Caco-2 (cell line): Measurements from ENCODE around the gene ZNF469. TPM values are rescaled to one million over a fixed set of nuclear protein-coding genes. Genes with fewer than 3 reads are reported as not detected.

Experiments
- BruUV-seq: library from RNA; stranded (reverse); fragments of 400-500 nt; replicated peaks from 2 replicates; lab custom pipeline; 2021; lab: Mats Ljungman, UMichigan
- CTCF ChIA-PET: fragments of 300-600 bp; sonication (Branson Sonifier 250); formaldehyde crosslinking; loops from one replicate; lab custom pipeline; 2022; ENCODE audit warnings: antibody characterized with exemption; lab: Charles Lee
- POLR2A ChIA-PET: fragments of 300-600 bp; sonication (Branson Sonifier 250); formaldehyde crosslinking; loops from one replicate; lab custom pipeline; 2022; ENCODE audit warnings: antibody characterized with exemption; lab: Charles Lee
- DNase-seq, 2 experiments: peaks; one replicate each; pipeline versions ENCODE4 v3.0.0 to v3.0.0-alpha.2; 2020 to 2022
- H3K27me3 ChIP-seq: replicated peaks from 2 replicates; pipeline ENCODE4 v1.6.0; 2011; ENCODE audit warnings: low read length; ENCODE audit not compliant: control insufficient read depth, insufficient read depth
- H3K36me3 ChIP-seq: 2 replicates; pipeline ENCODE4 v1.5.1; 2011; ENCODE audit warnings: low read length; ENCODE audit not compliant: control insufficient read depth, insufficient read depth
- H3K4me1 ChIP-seq: fragments of 250-450 bp; sonication (Bioruptor Pico); 2 replicates; pipeline ENCODE4 v1.5.1; 2020; ENCODE audit warnings: mild to moderate bottlenecking
- H3K4me3 ChIP-seq: 2 replicates; pipeline ENCODE4 v1.5.1; 2011; ENCODE audit warnings: low read depth, mild to moderate bottlenecking, control low read depth, low read length
- H3K9me3 ChIP-seq: fragments of 250-450 bp; sonication (Bioruptor Pico); 2 replicates; pipeline ENCODE4 v1.5.1; 2020; ENCODE audit warnings: mild to moderate bottlenecking, moderate library complexity
- H3K27ac Mint-ChIP-seq: one replicate; pipeline ENCODE4 v1.8.0; 2022; ENCODE audit warnings: mixed read lengths; ENCODE audit not compliant: unreplicated experiment
- H3K27me3 Mint-ChIP-seq: one replicate; pipeline ENCODE4 v1.8.0; 2022; ENCODE audit warnings: mixed read lengths; ENCODE audit not compliant: insufficient read depth, unreplicated experiment
- H3K36me3 Mint-ChIP-seq: one replicate; pipeline ENCODE4 v1.8.0; 2022; ENCODE audit warnings: mild to moderate bottlenecking, mixed read lengths; ENCODE audit not compliant: insufficient read depth, unreplicated experiment
- H3K4me1 Mint-ChIP-seq: one replicate; pipeline ENCODE4 v1.8.0; 2022; ENCODE audit warnings: low read depth, mixed read lengths; ENCODE audit not compliant: unreplicated experiment
- H3K4me3 Mint-ChIP-seq: one replicate; pipeline ENCODE4 v1.8.0; 2022; ENCODE audit warnings: mild to moderate bottlenecking, moderate library complexity, mixed read lengths; ENCODE audit not compliant: unreplicated experiment
- H3K9me3 Mint-ChIP-seq: one replicate; pipeline ENCODE4 v1.8.0; 2022; ENCODE audit warnings: mixed read lengths; ENCODE audit not compliant: unreplicated experiment
- CTCF ChIP-seq, 2 experiments: fragments of 200-600 bp in 1 of 2; IDR thresholded peaks; 1 replicate in 1 of 2; 2 replicates in 1 of 2; pipeline versions ENCODE4 v1.5.1 to v1.8.0; 2011 to 2022; ENCODE audit warnings: antibody characterized with exemption in 1 of 2, control low read depth in 1 of 2, inconsistent platforms in 1 of 2, low read depth in 1 of 2, low read length in 1 of 2, mild to moderate bottlenecking in 1 of 2, moderate library complexity in 1 of 2; ENCODE audit not compliant: insufficient read depth in 1 of 2, severe bottlenecking in 1 of 2, unreplicated experiment in 1 of 2
- intact Hi-C: fragments of 100-400 bp; cut with micrococcal nuclease; formaldehyde crosslinking; loops from one replicate; pipeline ENCODE4 v1.10.0; 2022; ENCODE audit not compliant: unreplicated experiment
- total RNA-seq: library from RNA; stranded (reverse); gene quantifications from 2 replicates; pipeline ENCODE4 v1.2.3, GENCODE V29; 2022

The ZNF469 gene
- total RNA-seq, 1 experiment from 2014 or later: 0.07 TPM

- Histone ChIP-seq H3K27me3 (no peaks in the 10 kb centered on the region), H3K4me1 (no peaks in the 10 kb centered on the region), H3K36me3 (no peaks in the 10 kb centered on the region), H3K9me3 (no peaks in the 10 kb centered on the region), H3K4me3 (no peak overlapping the region)
- CTCF ChIA-PET: interaction anchor here (0.7 kb wide), 1 partner anchor 23 kb away, joined by 4 read pairs; the partner anchor contains the start of gene ZNF469
- no TSS peak for BruUV-seq
- Mint-ChIP-seq H3K4me1 (no peaks in the 10 kb centered on the region), H3K36me3 (no peaks in the 10 kb centered on the region), H3K27me3 (no peaks in the 10 kb centered on the region), H3K4me3 (no peak overlapping the region), H3K9me3 (no peaks in the 10 kb centered on the region), H3K27ac (no peak overlapping the region)
- intact Hi-C loops: no loop called here
- TF ChIP-seq CTCF (IDR thresholded peaks at IDR 0.05; ENCODE audit: insufficient read depth in 1 of 2, low read depth in 1 of 2, low read length in 1 of 2, severe bottlenecking in 1 of 2, unreplicated experiment in 1 of 2): peak; percentile 34 to 42
- DNase-seq: no peak
- POLR2A ChIA-PET: no interaction called here
These were observed 23.6 kb downstream of the ZNF469 start for GRCh38 chr16:88406096-88407041.

DNA sequence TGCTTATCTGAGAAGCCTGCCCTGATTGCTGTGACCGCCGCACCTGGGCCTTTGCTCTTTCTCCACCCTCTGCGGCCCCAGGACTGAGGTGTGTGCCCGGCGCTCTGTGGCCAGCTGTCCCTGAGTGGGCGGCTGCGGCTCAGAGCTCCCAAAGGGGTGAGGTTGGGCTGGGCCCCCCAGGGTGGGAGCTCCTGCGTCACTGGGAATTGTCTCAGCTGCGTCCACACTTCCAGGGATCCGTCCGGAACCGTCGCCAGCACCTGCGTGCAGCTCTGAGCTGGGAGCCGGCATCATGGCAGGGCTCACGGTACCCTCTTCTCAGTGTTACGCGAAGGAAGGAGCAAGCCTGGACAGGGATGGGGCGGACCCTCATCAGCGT is 24.3 kb downstream of the ZNF469 start:
- no peaks in the 10 kb centered on the region for H3K36me3 Mint-ChIP-seq
- H3K27me3 ChIP-seq: no peaks in the 10 kb centered on the region
- H3K4me3 ChIP-seq: no peak overlapping the region
- no TSS peak for BruUV-seq
- ChIA-PET CTCF (interaction anchor here (0.7 kb wide), 1 partner anchor 24 kb away, joined by 4 read pairs; the partner anchor contains the start of gene ZNF469), POLR2A (no interaction called here)
- no peaks in the 10 kb centered on the region for H3K36me3 ChIP-seq
- intact Hi-C loops: no loop called here
- no peak for DNase-seq
- no peaks in the 10 kb centered on the region for H3K9me3 Mint-ChIP-seq
- no peaks in the 10 kb centered on the region for H3K9me3 ChIP-seq
- H3K4me1 Mint-ChIP-seq: no peaks in the 10 kb centered on the region
- TF ChIP-seq CTCF (IDR thresholded peaks at IDR 0.05; ENCODE audit: insufficient read depth in 1 of 2, low read depth in 1 of 2, low read length in 1 of 2, severe bottlenecking in 1 of 2, unreplicated experiment in 1 of 2): no peak
- H3K4me3 Mint-ChIP-seq: no peak overlapping the region
- H3K27ac Mint-ChIP-seq: no peak overlapping the region
- H3K4me1 ChIP-seq: no peaks in the 10 kb centered on the region
- no peaks in the 10 kb centered on the region for H3K27me3 Mint-ChIP-seq

DNA sequence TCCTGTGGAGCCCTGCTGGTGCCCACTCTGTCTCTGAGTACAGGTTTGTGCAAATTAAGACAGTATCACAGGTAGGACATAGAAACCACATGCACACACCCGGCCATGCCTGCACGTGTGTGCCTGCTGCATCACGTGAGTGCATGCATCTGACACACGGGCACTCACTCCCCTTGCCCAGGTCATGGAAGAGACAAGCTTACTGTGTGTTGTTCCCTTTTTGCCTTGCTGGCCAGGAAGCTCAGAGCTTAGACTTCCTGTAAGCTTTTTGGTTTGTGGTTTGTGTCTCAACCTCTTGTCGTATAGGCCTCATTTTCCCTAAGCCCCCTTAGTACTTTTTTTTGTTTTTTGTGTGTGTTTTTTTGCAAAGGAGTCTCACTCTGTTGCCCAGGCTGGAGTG is 25.0 kb downstream of the ZNF469 start:
- POLR2A ChIA-PET: no interaction called here
- H3K4me1 ChIP-seq: no peaks in the 10 kb centered on the region
- no peak for DNase-seq
- no peak overlapping the region for H3K4me3 ChIP-seq
- CTCF ChIA-PET: no interaction called here
- no peaks in the 10 kb centered on the region for H3K36me3 Mint-ChIP-seq
- TF ChIP-seq CTCF (IDR thresholded peaks at IDR 0.05; ENCODE audit: insufficient read depth in 1 of 2, low read depth in 1 of 2, low read length in 1 of 2, severe bottlenecking in 1 of 2, unreplicated experiment in 1 of 2): no peak
- BruUV-seq: no TSS peak
- H3K4me3 Mint-ChIP-seq: no peak overlapping the region
- intact Hi-C loops: no loop called here
- no peaks in the 10 kb centered on the region for H3K27me3 ChIP-seq
- no peaks in the 10 kb centered on the region for H3K9me3 ChIP-seq
- no peaks in the 10 kb centered on the region for H3K9me3 Mint-ChIP-seq
- no peaks in the 10 kb centered on the region for H3K4me1 Mint-ChIP-seq
- H3K27me3 Mint-ChIP-seq: no peaks in the 10 kb centered on the region
- no peak overlapping the region for H3K27ac Mint-ChIP-seq
- no peaks in the 10 kb centered on the region for H3K36me3 ChIP-seq
